NCI-H1092 (cell line): ENCODE data around the gene APOA5.
"Not testable (repeated sequence)": the region's sequence is repeated elsewhere in the genome, so short reads cannot be mapped to it uniquely, and the experiment has no call there.

Source experiments
- DNase-seq: peaks from one replicate; lab custom pipeline; 2025; lab: John Stamatoyannopoulos, UW

Gene APOA5

DNA sequence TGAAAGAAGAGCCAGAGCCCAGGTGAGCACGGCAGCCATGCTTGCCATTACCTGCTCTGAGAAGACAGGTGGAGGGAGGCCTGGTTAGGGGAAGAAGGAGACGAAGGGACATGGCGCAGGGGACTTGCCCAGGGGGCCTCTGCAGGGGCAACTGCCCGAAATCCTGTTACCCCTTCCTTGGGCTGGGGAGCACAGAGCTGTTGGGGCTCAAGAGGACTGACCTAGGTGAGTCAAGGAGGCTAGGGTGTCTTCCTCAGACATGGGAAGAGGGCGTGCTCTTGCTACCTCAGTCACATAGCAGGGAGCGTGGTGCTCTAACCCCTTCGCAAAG lies at the start of gene APOA5:
Gene APOA5, minus strand, starts transcription at position 67 of the 331 bp plus-strand sequence. Its CDS starts 19 bp downstream, at position 48.
- no peak for DNase-seq

DNA sequence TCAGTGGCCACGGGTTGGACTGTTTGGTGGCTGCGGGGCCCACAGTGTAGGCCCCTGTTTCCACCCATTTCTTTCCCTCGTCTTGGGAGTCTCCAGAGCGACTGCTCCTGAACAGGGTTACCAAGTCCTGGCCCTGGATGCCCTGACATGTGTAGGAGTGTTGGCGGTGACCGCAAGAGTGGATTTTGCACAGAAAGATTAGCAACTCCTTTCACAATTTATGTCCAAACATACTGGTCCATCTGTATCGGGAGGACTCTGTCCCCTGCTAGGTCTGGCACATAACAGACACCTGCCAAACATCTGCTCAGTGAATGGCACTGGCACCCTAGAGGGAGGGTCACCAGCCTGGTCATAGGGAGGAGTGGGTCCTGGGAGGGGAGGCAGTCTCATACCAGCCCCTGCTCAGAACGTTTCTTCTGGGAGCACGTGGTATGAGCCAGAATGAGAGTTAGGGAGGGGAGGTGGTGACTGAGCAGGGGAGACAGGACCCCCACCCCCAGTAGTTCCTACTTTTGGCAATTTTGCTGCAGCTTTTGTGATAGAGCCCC lies 49.1 kb upstream of the APOA5 start:
- DNase-seq = no peak

- no peak for DNase-seq
Observed at GRCh38 chr11:116840224-116840745, 48.6 kb upstream of the APOA5 start.

- no peak for DNase-seq
Observed at GRCh38 chr11:116838321-116839084, 46.8 kb upstream of the APOA5 start.

DNA sequence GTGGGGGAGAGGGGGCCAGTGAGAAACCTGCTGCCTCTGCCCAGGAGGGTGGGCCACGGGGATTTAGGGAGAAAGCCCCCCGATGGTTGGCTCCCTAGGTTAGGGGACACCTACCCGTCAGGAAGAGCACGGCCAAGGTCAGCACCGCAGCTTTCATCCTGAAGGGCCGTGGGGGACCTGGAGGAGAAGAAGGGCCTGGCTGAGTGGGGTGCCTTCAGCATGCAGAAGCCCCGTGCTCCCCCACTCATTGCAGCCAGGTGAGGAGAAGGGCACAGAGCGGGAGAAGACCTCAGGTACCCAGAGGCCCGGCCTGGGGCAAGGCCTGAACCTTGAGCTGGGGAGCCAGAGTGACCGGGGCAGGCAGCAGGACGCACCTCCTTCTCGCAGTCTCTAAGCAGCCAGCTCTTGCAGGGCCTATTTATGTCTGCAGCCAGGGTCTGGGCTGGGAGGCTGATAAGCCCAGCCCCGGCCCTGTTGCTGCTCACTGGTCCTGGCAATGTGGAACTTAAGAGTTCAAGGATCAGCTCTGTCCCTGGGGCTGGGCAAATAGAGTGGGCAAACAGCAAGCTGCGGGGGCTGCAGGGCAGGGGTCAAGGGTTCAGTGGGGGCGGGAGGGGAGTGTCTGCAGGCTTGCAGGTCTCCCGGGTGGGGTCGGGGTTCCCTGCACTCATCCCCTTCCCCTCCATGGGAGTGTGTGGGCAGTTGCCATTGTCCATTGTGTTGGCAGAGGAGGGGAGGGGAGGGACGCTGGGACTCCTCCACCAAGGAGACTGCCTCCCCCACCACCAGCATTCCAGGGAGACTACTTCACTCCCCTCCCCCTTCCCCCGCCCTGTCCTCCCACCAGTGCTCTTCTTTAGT lies 45.8 kb upstream of the APOA5 start, which contains the start of gene APOA1:
Gene APOA1, minus strand, starts transcription at position 392 of the 861 bp plus-strand sequence. Its CDS starts 235 bp downstream, at position 157.
- DNase-seq = no peak

DNA sequence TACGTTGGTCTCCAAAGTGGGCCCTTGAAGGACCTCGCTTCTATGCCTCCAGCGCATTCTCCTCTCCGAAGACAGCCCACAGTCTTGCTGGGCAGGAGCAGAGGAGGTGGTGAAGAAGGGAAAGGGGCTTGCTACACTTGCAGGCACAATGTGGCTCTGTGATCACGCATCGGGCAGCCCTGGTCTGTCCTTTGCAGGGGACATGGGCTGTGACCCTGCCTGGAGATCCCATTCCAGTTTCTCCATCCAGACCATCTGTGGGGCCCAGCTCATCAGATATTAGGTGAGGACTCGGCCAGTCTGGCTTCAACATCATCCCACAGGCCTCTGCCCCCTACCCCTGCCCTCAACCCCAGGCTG lies 44.9 kb upstream of the APOA5 start:
- DNase-seq = no peak

DNA sequence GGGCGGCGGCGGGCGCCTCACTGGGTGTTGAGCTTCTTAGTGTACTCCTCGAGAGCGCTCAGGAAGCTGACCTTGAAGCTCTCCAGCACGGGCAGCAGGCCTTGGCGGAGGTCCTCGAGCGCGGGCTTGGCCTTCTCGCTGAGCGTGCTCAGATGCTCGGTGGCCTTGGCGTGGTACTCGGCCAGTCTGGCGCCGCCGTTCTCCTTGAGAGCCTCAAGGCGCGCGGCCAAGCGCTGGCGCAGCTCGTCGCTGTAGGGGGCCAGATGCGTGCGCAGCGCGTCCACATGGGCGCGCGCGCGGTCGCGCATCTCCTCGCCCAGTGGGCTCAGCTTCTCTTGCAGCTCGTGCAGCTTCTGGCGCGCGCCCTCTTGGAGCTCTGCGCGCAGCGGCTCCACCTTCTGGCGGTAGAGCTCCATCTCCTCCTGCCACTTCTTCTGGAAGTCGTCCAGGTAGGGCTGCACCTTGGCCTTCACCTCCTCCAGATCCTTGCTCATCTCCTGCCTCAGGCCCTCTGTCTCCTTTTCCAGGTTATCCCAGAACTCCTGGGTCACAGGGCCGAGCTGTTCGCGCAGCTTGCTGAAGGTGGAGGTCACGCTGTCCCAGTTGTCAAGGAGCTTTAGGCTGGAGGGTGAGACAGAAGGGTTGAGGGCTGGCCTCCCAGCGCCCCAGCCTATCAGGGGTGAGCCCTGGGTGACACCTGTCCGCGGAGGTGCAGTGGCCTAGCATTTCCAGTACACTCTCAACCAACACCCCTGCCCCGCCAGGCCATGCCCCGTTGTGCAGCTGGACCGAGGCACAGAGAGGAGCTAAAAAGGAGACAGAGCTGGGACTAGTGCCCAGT lies 44.3 kb upstream of the APOA5 start:
- DNase-seq = peak; percentile 95

- DNase-seq = no peak
Observed at GRCh38 chr11:116835042-116835772, 43.5 kb upstream of the APOA5 start.

- not testable (repeated sequence) for DNase-seq
Observed at GRCh38 chr11:116834535-116835041, 42.9 kb upstream of the APOA5 start.

- no peak for DNase-seq
Observed at GRCh38 chr11:116833816-116834534, 42.3 kb upstream of the APOA5 start.

- no peak for DNase-seq
Observed at GRCh38 chr11:116833491-116833815, 41.8 kb upstream of the APOA5 start.

- no peak for DNase-seq
Observed at GRCh38 chr11:116832350-116833290, 40.9 kb upstream of the APOA5 start.

GRCh38 chr11:116831790-116832349 lies 40.2 kb upstream of the APOA5 start:
- DNase-seq = no peak

DNA sequence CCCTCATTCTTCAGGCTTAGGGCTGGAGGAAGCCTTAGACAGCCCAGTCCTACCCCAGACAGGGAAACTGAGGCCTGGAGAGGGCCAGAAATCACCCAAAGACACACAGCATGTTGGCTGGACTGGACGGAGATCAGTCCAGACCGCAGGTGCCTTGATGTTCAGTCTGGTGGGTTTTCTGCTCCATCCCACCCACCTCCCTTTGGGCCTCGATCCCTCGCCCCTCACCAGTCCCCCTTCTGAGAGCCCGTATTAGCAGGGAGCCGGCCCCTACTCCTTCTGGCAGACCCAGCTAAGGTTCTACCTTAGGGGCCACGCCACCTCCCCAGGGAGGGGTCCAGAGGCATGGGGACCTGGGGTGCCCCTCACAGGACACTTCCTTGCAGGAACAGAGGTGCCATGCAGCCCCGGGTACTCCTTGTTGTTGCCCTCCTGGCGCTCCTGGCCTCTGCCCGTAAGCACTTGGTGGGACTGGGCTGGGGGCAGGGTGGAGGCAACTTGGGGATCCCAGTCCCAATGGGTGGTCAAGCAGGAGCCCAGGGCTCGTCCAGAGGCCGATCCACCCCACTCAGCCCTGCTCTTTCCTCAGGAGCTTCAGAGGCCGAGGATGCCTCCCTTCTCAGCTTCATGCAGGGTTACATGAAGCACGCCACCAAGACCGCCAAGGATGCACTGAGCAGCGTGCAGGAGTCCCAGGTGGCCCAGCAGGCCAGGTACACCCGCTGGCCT lies 38.7 kb upstream of the APOA5 start:
- no peak for DNase-seq

- no peak for DNase-seq
Observed at GRCh38 chr11:116829525-116830183, 38.0 kb upstream of the APOA5 start, which contains the start of gene APOC3. APOC3 (plus strand) TSS chr11:116829907; CDS start chr11:116830583, 676 bp downstream.

GRCh38 chr11:116828632-116829524 lies 37.2 kb upstream of the APOA5 start:
- no peak for DNase-seq
